GM10266 (cell line): ENCODE results near the gene PPEF2.
"Not testable (repeated sequence)": the region's sequence is repeated elsewhere in the genome, so short reads cannot be mapped to it uniquely, and the experiment has no call there.

Source experiments
- DNase-seq: peaks from one replicate; pipeline ENCODE4 v3.0.0; 2012; ENCODE audit errors: extremely low spot score
- TF ChIP-seq, protein P1 (sequence below): IDR thresholded peaks from 2 replicates; pipeline ENCODE4 v1.5.1; 2012; ENCODE audit warnings: mild to moderate bottlenecking, low read depth; ENCODE audit not compliant: control insufficient read depth, insufficient read depth; ENCODE audit errors: missing control alignments

The PPEF2 gene

DNA sequence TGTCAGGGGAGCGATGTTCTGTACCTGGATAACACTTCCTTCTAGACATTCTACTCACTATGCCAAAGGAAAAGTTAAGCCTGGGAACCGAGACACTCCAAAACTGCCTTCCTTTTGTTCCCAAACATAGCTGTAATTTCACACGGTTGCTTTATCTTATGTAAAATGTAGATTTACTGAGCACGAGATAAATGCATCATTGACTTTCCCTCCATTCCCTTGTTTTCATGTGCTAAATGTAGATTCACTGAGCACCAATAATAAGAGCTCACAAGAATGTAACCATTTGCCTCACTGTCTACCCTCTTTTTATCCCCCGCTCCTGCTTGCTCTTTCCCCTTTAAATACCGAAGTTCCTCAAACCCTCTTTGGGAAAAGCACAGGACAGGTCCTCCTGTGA is 10.7 kb upstream of the PPEF2 start:
- no peak for DNase-seq
- TF ChIP-seq, protein P1, sequence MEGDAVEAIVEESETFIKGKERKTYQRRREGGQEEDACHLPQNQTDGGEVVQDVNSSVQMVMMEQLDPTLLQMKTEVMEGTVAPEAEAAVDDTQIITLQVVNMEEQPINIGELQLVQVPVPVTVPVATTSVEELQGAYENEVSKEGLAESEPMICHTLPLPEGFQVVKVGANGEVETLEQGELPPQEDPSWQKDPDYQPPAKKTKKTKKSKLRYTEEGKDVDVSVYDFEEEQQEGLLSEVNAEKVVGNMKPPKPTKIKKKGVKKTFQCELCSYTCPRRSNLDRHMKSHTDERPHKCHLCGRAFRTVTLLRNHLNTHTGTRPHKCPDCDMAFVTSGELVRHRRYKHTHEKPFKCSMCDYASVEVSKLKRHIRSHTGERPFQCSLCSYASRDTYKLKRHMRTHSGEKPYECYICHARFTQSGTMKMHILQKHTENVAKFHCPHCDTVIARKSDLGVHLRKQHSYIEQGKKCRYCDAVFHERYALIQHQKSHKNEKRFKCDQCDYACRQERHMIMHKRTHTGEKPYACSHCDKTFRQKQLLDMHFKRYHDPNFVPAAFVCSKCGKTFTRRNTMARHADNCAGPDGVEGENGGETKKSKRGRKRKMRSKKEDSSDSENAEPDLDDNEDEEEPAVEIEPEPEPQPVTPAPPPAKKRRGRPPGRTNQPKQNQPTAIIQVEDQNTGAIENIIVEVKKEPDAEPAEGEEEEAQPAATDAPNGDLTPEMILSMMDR: no peak

DNA sequence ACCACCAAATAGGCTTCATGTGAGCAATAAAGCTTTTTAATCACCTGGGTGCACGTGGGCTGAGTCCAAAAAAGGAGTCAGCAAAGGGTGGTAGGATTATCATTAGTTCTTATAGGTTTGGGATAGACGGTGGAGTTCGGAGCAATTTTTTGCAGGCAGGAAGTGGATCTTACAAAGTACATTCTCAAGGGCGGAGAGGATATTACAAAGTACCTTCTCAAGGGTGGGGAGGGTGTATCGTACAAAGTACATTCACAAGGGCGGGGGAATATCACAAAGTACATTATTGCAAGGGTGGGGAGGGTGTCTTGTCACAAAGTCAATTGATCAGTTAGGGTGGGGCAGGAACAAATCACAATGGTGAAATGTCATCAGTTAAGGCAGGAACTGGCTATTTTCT is 8.6 kb upstream of the PPEF2 start:
- DNase-seq: not testable (repeated sequence)

DNA sequence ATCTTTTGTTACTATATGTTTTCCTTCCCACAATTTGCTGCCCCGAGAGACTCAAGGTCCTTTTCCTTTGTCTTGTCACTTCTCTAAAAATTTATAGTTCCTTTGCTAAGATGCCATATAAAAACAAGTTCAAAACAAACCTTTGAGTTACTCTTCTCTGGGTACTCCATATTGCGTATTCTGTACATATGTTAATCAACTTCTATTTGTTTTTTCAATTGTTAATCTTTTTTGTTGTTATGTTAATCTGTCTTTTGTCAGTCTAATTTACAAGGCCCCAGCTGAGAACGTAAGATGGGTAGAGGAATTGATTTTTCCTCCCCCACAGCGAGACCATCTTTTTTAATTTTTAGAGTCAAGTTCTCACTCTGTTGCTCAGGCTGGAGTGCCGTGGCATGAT is 7.2 kb upstream of the PPEF2 start:
- TF ChIP-seq, protein P1: no peak
- DNase-seq: no peak

DNA sequence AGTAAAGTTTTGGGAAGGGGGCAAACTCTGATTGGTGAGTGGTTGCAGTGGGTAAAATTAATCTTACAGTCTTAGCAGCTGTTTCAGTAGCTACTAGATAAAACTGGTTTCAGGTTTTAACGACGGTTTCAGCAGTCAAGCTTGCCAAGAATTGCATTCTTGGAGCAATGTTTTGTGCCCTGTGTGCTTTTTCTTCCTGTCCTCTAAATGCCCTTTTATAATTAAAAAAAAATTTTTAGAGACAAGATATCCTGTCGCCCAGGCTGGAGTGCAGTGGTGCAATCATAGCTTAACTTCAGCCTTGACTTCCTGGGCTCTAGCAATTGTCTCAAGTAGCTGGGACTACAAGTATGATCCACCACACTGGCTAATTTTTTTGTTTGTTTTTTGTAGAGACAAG is 6.3 kb upstream of the PPEF2 start:
- TF ChIP-seq, protein P1: no peak
- no peak for DNase-seq

DNA sequence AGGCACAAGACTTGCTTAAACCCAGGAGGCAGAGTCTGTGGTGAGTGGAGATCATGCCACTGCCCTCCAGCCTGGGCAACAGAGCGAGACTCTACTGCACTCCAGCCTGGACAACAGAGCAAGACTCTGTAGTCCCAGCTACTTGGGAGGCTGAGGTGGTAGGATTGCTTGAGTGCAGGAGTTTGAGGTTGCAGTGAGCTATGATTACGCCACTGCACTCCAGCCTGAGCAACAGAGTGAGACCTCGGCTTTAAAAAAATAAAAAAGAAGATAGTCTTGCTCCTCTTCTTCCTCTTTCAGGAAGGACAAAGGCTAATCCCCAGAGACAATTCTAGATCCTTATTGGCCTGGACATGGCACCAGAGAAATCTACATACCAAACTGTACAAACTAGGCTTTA is 5.7 kb upstream of the PPEF2 start:
- no peak for DNase-seq
- TF ChIP-seq, protein P1: no peak

DNA sequence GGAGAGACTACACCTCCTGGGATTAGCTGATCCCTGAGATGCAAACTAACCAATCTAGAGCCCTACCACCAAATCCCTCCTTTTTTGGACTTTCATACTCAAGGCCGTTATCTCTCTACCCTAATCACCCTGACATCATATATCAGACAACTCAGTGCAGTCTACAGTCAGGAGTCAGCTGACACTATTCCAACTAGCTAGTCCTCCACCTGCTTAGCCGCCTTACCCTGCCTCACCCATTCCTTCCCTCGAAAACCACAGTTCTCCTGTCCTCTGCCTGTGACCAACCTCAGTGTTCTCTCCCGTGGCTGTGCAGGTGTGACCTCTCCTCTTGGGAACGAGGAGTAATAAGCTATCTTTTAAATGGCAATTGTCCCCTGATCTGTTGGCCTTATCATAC is 1.8 kb upstream of the PPEF2 start:
- no peak for DNase-seq
- TF ChIP-seq, protein P1: no peak

DNA sequence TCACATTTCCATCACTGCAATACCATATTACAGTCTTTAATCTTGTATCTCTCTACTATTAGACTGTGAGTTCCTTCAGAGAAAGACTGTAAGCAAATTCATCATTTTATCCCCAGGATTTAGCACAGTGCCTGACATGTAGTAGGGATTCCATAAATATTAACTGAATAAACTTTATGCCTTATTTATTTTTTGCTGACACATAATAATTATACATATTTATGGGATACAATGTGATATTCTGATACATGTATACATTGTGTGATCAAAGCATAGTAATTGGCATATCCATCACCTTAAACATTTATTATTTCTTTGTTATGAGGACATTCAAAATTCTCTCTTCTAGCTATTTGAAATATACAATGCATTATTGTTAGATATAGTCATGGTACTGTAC is 3.7 kb downstream of the PPEF2 start:
- TF ChIP-seq, protein P1: no peak
- DNase-seq: no peak

DNA sequence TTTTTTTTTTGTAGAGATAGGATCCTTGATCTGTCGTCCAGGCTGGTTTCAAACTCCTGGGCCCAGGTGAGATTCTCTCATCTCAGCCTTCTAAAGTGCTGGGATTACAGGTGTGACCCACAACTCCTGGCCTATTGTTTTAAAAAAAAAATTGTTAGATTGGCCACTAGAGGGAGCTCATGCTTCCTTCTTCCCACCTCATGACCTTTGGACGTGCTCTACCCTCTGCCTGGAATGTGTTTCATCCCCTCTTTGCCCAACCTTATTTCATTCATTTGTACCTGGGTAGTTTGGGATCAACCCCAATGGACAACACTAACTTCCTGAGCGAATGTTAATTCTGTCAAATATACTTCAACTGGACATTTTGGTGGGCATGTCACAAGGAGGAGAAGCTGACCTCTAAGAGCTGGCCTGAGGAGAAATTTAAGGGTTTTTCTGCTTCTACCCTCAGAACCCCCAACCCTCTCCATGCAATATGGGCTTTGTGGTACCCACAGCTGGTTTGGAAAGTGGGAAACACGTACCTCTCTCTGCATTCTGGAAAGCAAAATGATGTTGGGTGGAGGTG is 6.4 kb downstream of the PPEF2 start:
- TF ChIP-seq, protein P1: peak; percentile 63
- DNase-seq: peak; percentile 56
